ENCODE data around the gene YAF2. TPM values are rescaled to one million over a fixed set of nuclear protein-coding genes. Genes with fewer than 3 reads are reported as not detected.

YAF2 gene
- total RNA-seq, 2 donors from 2014 or later = 38.9 to 43.9 TPM

- Histone ChIP-seq H3K27ac (no peak overlapping the region), H3K27me3 (replicated peaks; ENCODE audit: insufficient read depth) (no peaks in the 10 kb centered on the region), H3K4me3 (no peak overlapping the region), H3K4me1 (ENCODE audit: control insufficient read depth in 1 of 2, low read depth in 2 of 2) (no peaks in the 10 kb centered on the region), H3K9me3 (no peaks in the 10 kb centered on the region), H3K36me3 (no peaks in the 10 kb centered on the region)
- no peak for DNase-seq (ENCODE audit: low spot score)
- TF ChIP-seq CTCF (IDR thresholded peaks at IDR 0.05) = no peak
- ATAC-seq (ENCODE audit: insufficient number of reproducible peaks, low FRiP score, low read depth) = no peak
These were observed 28.7 kb upstream of the YAF2 start for GRCh38 chr12:42266579-42267230.

- Histone ChIP-seq H3K36me3 (no peaks in the 10 kb centered on the region), H3K4me3 (no peak overlapping the region), H3K27ac (no peak overlapping the region), H3K4me1 (ENCODE audit: control insufficient read depth in 1 of 2, low read depth in 2 of 2) (no peaks in the 10 kb centered on the region), H3K9me3 (no peaks in the 10 kb centered on the region), H3K27me3 (replicated peaks; ENCODE audit: insufficient read depth) (no peaks in the 10 kb centered on the region)
- ATAC-seq (ENCODE audit: insufficient number of reproducible peaks, low FRiP score, low read depth) = no peak
- TF ChIP-seq CTCF (IDR thresholded peaks at IDR 0.05) = no peak
- no peak for DNase-seq (ENCODE audit: low spot score)
These were observed 24.2 kb upstream of the YAF2 start for GRCh38 chr12:42262271-42262670.

GRCh38 chr12:42261708-42262107, 23.7 kb upstream of the YAF2 start:
- Histone ChIP-seq H3K4me3 (no peak overlapping the region), H3K9me3 (no peaks in the 10 kb centered on the region), H3K36me3 (no peaks in the 10 kb centered on the region), H3K4me1 (ENCODE audit: control insufficient read depth in 1 of 2, low read depth in 2 of 2) (no peaks in the 10 kb centered on the region), H3K27ac (no peak overlapping the region), H3K27me3 (replicated peaks; ENCODE audit: insufficient read depth) (no peaks in the 10 kb centered on the region)
- ATAC-seq (ENCODE audit: insufficient number of reproducible peaks, low FRiP score, low read depth) (no peak), DNase-seq (ENCODE audit: low spot score) (no peak)
- no peak for TF ChIP-seq CTCF (IDR thresholded peaks at IDR 0.05)

- no peak for ATAC-seq (ENCODE audit: insufficient number of reproducible peaks, low FRiP score, low read depth)
- Histone ChIP-seq H3K4me1 (ENCODE audit: control insufficient read depth in 1 of 2, low read depth in 2 of 2) (no peaks in the 10 kb centered on the region), H3K27me3 (replicated peaks; ENCODE audit: insufficient read depth) (no peaks in the 10 kb centered on the region), H3K9me3 (no peaks in the 10 kb centered on the region), H3K27ac (no peak overlapping the region), H3K4me3 (no peak overlapping the region), H3K36me3 (no peaks in the 10 kb centered on the region)
- TF ChIP-seq CTCF (IDR thresholded peaks at IDR 0.05) = no peak
- DNase-seq (ENCODE audit: low spot score) = no peak
These were observed 22.5 kb upstream of the YAF2 start for GRCh38 chr12:42260518-42260917.

- DNase-seq (ENCODE audit: low spot score) (no peak), ATAC-seq (ENCODE audit: insufficient number of reproducible peaks, low FRiP score, low read depth) (no peak)
- H3K36me3 ChIP-seq = no peaks in the 10 kb centered on the region
- no peak for TF ChIP-seq CTCF (IDR thresholded peaks at IDR 0.05)
- H3K4me1 ChIP-seq (ENCODE audit: control insufficient read depth in 1 of 2, low read depth in 2 of 2) = no peaks in the 10 kb centered on the region
- H3K27ac ChIP-seq = no peak overlapping the region
- H3K9me3 ChIP-seq = no peaks in the 10 kb centered on the region
- H3K27me3 ChIP-seq (replicated peaks; ENCODE audit: insufficient read depth) = no peaks in the 10 kb centered on the region
- no peak overlapping the region for H3K4me3 ChIP-seq
These were observed 21.7 kb upstream of the YAF2 start for GRCh38 chr12:42259699-42260098.

Measured in thoracic aorta (tissue), 2 donors.